GM06990 (cell line): ENCODE measurements around the gene CD34.
A peak's percentile ranks its signal among the peaks of the same experiment; 100 is the strongest.

ENCODE experiments used
- DNase-seq: peaks from one replicate; pipeline ENCODE4 v3.0.0-alpha.2; 2011; ENCODE audit not compliant: insufficient read length; ENCODE audit errors: extremely low read depth
- H3K27me3 ChIP-seq: replicated peaks from 2 replicates; pipeline ENCODE4 v1.6.0; 2011; ENCODE audit warnings: low read length; ENCODE audit not compliant: control insufficient read depth, insufficient read depth
- H3K36me3 ChIP-seq: 2 replicates; pipeline ENCODE4 v1.5.1; 2011; ENCODE audit warnings: low read length; ENCODE audit not compliant: control insufficient read depth, insufficient read depth
- H3K4me3 ChIP-seq: replicated peaks from 2 replicates; pipeline ENCODE4 v1.5.1; 2011; ENCODE audit warnings: low read depth, mild to moderate bottlenecking, control low read depth, low read length
- CTCF ChIP-seq: IDR thresholded peaks from 2 replicates; pipeline ENCODE4 v1.5.1; 2011; ENCODE audit warnings: low read length, control low read depth, mild to moderate bottlenecking, inconsistent platforms; ENCODE audit not compliant: insufficient read depth, poor library complexity, severe bottlenecking

The CD34 gene

GRCh38 chr1:207870306-207871031 is 40.5 kb downstream of the CD34 start:
- DNase-seq: no peak
- TF ChIP-seq CTCF: no peak
- H3K36me3 ChIP-seq: no peaks in the 10 kb centered on the region
- no peaks in the 10 kb centered on the region for H3K27me3 ChIP-seq
- no peak overlapping the region for H3K4me3 ChIP-seq

- no peak for TF ChIP-seq CTCF
- DNase-seq: no peak
- no peaks in the 10 kb centered on the region for H3K36me3 ChIP-seq
- H3K4me3 ChIP-seq: no peak overlapping the region
- H3K27me3 ChIP-seq: no peaks in the 10 kb centered on the region
These were observed 41.1 kb downstream of the CD34 start for GRCh38 chr1:207869859-207870258.

- Histone ChIP-seq H3K27me3 (no peaks in the 10 kb centered on the region), H3K4me3 (peak overlapping the region; percentile 74), H3K36me3 (no peaks in the 10 kb centered on the region)
- peak; percentile 60 for TF ChIP-seq CTCF
- DNase-seq: peak; percentile 87
These were observed 41.9 kb downstream of the CD34 start for GRCh38 chr1:207868774-207869721.

- H3K4me3 ChIP-seq: peak overlapping the region; percentile 74
- no peak for TF ChIP-seq CTCF
- no peaks in the 10 kb centered on the region for H3K36me3 ChIP-seq
- DNase-seq: peak; percentile 28
- H3K27me3 ChIP-seq: no peaks in the 10 kb centered on the region
These were observed 42.6 kb downstream of the CD34 start for GRCh38 chr1:207868251-207868773.

- H3K36me3 ChIP-seq: no peaks in the 10 kb centered on the region
- peak overlapping the region; percentile 74 for H3K4me3 ChIP-seq
- no peaks in the 10 kb centered on the region for H3K27me3 ChIP-seq
- TF ChIP-seq CTCF: no peak
- DNase-seq: no peak
These were observed 43.5 kb downstream of the CD34 start for GRCh38 chr1:207867136-207868109.
